ENCODE measurements around the gene TSPEAR.
"Not testable (repeated sequence)": the region's sequence is repeated elsewhere in the genome, so short reads cannot be mapped to it uniquely, and the experiment has no call there.

The TSPEAR gene

DNA sequence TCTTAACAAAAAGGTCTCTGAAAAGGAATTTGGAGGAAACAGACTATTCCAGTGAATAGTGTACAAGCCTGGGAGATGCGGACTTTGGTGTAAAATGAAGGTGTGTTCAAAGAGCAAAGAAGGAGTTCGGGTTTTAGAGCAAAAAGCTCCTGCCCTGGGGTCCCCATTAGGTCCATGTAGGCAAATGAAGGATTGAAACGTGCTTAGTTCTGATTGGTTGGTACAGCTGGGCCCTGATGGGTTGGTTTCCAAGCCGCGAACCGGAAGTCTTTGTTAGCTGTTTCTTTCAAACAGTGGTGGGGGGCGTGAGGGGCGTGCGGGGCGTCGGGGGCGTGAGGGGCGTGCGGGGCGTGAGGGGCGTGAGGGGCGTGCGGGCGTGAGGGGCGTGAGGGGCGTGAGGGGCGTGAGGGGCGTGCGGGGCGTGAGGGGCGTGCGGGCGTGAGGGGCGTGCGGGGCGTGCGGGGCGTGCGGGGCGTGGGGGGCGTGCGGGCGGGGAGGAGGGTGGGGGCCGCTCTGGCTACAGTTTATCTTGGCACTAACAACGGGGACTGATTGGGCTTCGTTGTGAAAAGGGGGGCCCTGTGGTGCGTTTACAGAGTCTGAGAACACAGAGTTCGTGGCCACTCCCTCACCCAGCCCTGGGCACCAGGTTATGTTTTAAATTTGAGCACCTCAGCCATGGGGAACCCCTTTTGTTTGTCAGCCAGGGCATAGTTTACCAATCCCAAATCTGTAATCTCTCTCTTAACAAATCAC, 226.7 kb downstream of the TSPEAR start:
- no peak overlapping the region for H3K27ac ChIP-seq
- no peak for DNase-seq (ENCODE audit: low read depth, low spot score)

DNA sequence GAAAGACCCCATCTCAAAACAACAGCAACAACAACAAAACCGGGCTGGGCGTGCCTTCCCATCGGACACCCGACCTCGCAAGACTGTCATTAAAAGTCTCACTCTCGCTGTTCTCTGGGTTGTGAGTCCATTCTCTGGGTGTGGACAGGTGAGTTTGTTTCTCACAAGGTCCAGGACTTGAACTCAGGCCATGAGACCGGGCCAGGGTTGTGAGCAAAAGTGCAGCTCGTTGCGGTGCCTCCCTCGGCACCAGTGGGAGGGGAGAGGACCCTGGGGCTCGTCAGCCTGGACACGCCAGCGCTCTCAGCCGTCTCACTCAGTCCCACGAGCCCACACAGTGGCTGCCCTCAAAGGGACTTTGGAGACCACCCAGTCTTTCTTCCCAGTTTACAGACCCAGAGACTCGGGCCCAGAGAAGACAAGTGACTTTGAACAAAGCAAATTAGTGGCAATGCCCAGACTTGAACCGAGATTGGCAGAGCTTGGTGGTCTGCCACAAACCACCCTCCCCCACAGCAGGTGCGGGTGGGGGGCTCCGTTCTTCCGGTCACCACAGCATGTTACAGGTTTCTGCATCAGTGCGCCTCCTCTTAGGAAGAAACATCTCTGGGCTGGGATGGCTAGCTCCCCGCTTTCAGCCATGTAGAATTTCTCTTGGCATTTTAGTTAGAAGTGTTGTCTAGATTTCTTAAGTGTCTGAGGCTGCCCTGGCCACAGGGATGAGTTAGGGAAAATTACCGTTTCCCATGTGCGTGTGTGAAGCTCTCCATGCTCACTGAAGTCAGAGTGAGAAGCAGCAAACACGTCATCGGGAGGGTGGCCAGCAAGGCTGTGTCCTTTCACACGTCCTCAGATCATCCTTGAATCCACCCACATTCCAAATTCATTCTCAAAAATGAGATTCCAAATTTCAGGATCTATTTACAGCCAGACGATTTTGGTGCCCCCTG, 227.8 kb downstream of the TSPEAR start:
- H3K27ac ChIP-seq = no peak overlapping the region
- DNase-seq (ENCODE audit: low read depth, low spot score) = no peak

DNA sequence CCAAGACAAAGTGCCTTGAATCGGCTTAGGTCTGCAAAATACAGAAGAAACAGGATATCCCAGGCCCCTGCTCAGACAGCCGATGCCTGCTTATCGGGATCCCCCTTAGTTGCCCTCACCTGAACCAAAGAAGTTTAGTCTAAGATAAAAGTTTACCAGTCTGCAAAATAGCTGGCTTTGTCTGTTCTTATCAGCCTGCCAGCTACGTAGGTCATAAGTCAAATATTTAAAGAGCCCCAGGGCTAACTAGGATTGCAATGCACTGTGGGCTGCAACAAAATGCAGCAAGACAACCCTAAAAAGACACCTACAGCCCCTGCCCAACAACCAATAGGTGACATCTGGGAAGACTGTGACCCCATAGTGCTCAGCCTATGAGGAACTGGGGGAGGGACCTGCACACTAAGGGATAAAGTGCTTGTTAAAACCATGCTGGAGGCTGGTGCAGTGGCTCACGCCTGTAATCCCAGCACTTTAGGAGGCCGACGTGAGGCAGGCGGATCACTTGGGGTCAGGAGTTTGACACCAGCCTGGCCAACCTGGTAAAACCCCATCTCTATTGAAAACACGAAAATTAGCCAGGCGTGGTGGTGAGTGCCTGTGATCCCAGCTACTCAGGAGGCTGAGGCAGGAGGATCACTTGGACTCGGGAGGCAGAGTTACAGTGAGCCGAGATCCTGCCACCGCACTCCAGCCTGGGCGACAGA, 228.6 kb downstream of the TSPEAR start:
- no peak for DNase-seq (ENCODE audit: low read depth, low spot score)
- no peak overlapping the region for H3K27ac ChIP-seq

DNA sequence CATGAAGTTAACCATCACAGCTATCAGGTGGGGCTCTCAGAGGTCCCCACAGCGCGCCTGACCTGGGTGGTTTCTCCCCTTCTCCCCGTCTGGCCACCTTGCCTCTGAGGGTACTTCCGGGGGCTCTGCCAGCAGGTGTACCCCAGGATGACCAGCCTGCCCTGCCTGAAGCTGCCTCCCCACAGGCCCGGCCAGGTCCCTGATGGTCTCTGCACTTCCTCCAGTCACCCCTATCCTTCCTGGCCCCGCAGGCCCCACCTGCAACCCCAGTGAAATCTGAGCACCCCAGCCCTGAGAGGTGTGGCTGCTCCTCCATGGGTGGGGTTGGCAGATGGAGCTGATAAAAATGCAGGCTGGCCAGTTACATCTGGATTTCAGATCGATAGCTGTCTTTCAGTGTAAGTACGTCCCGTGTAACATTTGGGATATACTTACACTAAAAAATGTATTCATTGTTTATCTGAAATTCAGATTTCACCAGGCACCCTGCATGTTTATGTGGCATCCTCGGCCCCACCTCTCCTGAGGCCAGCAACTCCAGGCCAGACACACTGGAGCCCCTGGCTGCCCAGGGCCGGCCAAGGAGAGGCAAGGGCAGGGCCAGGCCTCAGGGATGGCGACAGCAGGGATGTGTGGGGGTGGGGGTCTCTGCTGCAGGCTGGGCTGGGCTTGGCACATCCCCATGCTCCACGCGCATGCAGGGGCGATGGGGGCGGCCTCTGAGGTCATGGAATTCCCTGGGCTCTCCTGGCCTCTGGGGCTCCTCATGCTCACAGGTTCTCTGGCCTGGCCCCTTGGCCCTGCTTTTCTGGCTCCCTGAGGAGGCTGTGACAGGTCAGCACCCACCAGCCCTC, 230.9 kb downstream of the TSPEAR start:
- H3K27ac ChIP-seq = no peak overlapping the region
- no peak for DNase-seq (ENCODE audit: low read depth, low spot score)

DNA sequence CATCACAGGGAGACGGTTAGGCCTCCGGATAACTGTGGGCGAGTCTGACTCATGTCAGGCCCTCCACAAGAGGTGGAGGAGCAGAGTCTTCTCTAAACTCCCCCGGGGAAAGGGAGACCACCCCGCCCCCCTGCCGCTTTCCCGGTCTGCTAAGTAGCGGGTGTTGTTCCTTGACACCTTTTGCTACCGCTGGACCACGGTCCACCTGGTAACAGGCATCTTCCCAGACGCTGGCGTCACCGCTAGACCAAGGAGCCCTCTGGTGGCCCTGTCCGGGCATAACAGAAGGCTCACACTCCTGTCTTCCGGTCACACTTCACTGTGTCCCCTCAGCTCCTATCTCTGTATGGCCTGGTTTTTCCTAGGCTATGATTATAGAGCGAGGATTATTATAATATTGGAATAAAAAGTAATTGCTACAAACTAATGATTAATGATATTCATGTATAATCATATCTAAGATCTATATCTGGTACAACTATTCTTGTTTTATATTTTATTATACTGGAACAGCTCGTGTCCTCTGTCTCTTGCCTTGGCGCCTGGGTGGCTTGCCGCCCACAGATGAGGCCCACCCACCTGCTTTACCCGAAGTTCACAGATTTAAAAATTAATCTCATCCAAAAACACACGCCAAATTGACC, 231.7 kb downstream of the TSPEAR start:
- not testable (repeated sequence) for H3K27ac ChIP-seq; DNase-seq (ENCODE audit: low read depth, low spot score)

DNA sequence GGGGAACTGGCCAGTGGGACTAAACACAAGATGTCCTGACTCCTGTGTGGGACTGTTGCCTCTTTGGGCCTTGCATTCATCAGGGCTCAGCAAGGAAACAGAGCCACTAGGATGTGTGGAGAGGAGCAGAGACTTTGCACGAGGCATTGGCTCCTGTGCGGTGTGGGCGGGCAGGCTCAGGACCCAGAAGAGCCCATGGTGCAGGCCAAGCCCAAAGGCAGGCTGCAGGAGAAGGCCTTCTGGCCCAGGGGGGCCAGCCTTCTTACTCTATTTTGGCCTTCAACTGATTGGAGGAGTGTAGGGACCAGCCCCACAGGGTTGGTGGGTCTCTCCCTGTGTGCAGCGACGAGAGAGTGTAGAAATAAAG, 232.6 kb downstream of the TSPEAR start:
- H3K27ac ChIP-seq = no peak overlapping the region
- DNase-seq (ENCODE audit: low read depth, low spot score) = no peak

DNA sequence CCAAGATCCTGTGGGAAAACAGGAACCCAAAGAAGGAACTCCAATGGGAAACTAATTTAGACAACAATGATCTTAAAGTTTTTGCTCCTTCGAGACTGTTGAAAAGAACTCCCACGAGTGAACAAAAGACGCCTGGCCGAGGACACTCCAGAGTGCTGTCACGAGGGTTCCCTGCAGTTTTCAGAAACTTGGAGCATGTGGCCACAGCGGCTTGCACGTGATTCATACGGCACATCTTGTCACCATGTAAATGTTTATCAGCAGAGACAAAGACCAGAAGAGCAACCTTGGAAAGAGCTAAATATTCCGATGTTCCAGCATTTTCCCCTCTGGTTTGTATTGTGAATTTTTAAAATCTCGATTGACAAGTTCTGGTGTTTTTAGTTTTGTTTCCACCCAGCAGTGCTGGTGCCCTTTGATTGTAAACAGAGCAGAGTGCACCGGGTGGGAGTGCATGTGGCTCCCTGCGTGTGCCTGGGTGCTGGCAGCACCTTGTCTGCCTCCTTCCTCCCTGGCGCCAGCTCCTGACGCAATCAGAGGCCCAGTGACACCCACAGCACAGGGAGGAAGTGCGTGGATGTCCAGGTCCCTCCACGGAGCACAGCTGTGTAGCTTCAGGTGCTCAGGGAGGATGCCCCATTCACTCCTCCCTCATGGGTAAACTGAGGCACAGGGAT, 233.1 kb downstream of the TSPEAR start:
- H3K27ac ChIP-seq = no peak overlapping the region
- no peak for DNase-seq (ENCODE audit: low read depth, low spot score)

DNA sequence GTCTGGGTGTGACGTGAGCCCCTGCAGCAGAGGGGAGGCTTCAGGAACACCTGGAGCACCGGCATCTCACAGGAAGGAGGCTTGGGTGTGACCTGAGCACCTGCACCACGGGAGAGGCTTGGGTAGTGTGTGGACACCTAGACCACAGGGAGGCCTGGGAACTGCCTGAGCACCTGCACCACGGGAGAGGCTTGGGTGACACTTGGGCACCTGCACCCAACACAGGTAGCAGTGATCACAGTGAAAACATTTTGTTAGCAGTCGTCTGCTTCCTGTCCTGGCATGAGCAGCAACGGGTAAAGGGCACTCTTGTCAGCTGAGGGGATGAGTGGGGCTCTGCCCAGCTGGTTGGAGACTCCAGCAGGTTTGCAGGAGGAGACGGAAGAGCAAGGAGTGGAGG, 233.7 kb downstream of the TSPEAR start:
- no peak for DNase-seq (ENCODE audit: low read depth, low spot score)
- H3K27ac ChIP-seq = no peak overlapping the region

DNA sequence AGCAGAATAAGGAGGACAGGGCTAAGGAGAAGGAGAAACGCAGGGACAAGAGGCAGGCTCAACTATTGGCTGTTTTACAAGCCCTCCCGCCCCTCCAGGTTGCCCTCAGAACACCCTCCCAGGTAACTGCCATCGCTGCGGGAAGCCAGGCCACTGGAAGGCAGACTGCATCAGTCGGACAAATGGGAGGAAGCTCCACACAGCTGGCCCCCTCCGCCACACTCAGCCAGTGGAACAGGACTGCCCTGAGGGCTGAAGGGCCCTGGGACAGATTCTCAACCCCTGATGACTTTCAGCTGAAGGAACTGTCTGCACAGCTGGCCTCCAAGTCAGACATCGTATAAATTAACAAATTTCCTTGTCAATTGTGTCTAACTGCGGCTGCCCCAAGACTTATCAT, 234.2 kb downstream of the TSPEAR start:
- DNase-seq (ENCODE audit: low read depth, low spot score) = no peak
- no peak overlapping the region for H3K27ac ChIP-seq

DNA sequence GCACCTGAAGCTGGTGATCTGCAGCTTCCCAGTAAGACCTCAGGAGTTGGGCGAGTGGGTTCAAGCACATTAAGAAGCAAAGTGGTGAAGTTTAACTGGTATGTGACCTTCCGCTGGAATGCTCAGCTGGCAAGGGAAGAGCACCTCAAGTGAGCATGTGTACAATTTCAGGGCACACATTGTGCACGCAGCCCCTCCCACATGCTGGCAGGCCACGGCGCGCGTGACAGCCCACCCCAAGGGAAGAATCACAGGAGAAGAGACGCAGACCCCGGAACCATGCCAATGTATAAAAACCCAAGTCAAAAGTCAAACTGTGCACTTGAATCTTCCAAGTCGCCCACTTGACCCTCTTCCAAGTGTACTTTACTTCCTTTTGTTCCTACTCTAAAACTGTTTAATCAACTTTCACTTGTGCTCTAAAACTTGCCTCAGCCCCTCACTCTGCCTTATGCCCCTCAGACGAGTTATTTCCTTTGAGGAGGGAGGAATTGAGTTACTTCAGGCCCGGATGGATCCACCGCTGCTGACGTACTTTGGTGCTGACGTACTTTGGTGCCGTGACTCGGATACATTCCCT, 236.0 kb downstream of the TSPEAR start:
- H3K27ac ChIP-seq = no peak overlapping the region
- DNase-seq (ENCODE audit: low read depth, low spot score) = no peak

DNA sequence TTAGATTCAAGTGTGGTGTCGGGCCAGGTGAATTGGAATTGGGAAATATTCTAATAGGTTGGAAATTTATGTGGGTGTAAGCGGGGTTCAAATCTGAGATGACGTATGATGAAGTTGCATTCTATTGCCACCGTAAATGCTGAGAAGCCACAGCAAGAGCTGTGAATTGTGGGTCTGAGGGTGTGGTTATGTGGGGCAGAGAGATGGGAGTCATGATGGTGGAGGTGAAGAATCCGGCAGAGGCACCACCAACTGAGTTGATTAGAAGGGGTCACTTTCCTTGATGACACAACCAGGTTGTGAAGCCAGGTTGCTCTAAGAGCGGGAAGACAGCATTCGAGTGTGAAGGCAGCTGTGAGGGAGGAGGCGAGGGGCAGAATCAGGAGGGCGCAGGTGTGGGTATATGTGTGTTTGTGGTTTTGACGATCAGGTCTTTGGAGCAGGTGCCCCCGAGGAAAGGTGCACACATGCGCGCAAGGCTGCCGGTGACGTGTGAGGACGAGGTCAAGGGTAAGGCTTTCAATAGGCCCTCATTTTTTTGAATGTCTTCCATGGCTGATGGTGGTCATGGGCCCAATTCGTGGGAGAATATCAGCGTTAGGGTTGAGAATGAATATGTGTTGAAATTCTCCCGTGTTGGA, 237.3 kb downstream of the TSPEAR start:
- no peak for DNase-seq (ENCODE audit: low read depth, low spot score)
- no peak overlapping the region for H3K27ac ChIP-seq

DNA sequence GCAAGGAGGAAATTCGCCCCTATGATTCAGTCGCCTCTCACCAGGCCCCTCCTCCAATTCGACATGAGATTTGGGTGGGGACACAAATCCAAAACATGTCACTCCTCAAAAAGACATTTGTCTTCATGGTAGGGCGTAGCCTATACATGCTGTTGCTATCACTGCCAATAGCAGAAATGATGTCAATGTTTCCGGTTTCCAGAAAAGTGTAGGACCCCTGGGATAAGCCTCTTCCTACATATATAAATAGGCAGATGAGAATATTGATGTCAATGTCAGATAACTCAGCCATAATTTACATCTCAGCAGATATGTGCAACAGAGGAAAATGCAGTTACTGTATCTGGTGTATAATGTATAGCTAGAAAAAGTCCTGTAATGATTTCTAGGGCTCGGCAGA, 239.4 kb downstream of the TSPEAR start:
- H3K27ac ChIP-seq = no peak overlapping the region
- DNase-seq (ENCODE audit: low read depth, low spot score) = no peak

DNA sequence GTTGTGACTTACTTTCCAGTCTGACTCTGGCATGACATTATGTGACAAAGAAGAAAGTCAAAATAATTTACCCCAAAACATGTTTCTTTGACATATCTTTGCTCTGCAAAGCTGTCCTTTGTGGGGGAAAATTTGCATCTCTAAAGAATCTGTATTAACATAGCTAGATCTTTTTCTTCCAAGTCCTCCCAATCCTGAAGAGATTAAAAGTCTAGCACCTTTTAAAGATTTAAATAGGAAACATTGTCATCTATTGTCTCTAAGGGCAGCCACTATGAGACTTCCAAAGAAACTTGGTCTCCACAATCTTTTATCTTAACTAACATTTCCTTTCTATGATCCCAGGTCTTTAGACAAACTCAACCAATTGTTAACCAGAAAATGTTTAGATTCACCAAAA, 240.0 kb downstream of the TSPEAR start:
- no peak for DNase-seq (ENCODE audit: low read depth, low spot score)

DNA sequence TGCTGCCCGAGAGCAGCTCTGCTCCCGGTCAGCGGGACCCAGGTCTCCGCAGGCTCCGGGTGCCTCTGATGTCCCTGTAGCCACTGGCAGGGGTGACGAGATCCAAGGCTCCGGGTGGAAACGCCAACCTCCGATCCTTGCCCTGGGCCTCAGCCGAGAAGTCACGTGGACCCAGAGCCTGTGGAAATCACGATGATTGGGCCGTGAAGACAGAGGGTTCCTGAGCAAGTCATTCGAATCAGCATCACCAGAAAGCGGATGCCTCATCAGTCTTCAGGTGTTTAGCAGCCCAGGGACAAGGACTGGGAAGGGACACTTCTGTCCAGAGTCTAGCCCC, 243.5 kb downstream of the TSPEAR start:
- H3K27ac ChIP-seq = no peak overlapping the region
- no peak for DNase-seq (ENCODE audit: low read depth, low spot score)

More for the DNA sequence above, 240.0 kb downstream of the TSPEAR start:
- H3K27ac ChIP-seq = no peak overlapping the region

DNA sequence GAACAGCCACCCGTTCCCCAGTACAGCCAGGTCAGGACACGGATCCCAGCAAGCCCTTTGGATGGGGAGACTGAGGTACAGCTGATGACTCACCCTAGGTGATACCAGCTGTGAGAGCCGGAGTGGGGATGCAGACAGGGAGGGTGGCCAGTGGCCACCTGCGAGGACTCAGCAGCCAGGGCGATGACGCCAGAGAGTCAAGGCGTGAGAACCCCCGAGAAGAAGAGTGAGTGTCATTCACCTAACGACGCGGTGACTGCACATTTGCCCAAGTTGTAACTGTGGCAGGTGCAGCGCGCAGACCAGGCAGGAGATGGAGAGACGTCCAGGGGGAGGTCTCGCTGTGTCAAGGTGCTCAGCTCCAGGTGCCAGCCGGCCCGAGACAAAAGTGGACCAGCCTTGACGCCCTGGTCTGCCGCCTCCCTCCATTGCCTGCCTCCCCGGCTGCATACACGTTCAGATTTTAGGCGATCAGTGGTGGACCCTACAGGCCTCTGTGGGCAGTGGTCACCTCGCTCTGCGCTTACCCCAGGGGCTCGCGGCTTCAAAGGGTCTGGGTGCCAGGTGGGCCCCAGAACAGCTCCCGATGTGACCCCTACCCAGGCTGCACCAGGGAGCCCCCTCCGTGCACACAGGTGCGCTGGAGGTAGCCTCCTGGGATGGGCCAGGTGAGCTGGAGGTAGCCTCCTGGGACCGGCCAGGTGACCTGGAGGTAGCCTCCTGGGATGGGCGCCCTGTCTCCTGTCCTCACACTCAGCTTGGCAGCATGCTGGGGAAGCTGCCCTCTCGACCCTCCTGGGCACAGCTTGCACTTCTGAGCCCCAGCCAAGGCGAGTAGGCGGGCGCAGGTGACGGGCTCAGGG, 244.1 kb downstream of the TSPEAR start:
- no peak for DNase-seq (ENCODE audit: low read depth, low spot score)
- no peak overlapping the region for H3K27ac ChIP-seq

DNA sequence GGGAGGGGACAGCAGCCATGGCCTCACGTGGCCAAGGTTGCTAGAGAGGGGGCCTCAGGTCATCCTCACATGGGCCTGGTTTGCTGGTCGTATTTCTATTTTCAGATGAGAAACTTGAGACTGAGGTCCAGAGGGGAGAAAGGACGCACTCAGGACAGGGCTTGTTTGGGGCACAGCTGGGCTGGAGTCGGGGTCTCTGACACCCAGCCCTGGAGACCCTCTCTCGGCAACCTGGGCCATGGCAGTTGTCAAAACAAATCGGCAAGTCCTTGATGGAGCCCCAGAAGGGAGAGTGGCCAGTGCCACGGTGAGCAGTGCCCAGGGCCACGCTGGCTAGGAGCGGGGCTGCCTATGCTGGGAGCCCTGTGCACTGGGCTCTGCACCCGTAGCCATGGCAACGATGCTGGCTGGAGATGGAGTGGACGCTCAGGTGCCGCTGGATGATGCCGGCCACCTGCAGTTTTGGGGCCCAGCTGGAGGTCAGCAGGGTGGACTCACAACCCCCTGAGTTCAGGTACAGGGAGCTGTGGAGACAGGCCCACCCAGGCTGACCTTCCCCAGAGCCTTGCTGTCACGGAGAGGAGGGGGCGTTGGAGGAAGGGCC, 244.9 kb downstream of the TSPEAR start:
- no peak overlapping the region for H3K27ac ChIP-seq

DNA sequence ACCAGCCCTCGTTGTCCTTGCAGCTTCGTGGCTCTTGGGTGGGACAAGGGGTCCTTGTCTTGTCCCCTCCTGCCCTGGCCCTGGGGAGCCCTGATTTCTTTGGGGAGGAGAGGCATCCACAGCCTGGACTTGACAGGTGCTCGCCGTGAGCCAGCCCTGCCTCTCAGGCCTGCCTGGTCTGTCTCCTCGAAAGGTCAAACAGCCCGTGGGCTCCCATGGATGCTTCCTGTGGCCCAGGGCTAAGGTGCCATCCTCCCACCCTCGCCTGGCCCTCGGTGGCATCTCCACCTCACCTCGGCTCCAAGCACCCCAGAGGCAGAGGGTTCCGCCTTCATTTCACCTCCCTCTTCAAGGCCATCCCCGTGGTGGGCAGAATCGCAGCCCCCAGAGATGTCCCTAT, 247.0 kb downstream of the TSPEAR start:
- no peak for DNase-seq (ENCODE audit: low read depth, low spot score)

More for the DNA sequence above, 244.9 kb downstream of the TSPEAR start:
- DNase-seq (ENCODE audit: low read depth, low spot score) = no peak

More for the DNA sequence above, 247.0 kb downstream of the TSPEAR start:
- H3K27ac ChIP-seq = no peak overlapping the region
